DMS79 treated with DMSO at 0.1 percent for 48 hours (cell line): Measurements from ENCODE around the gene SEMA3D.

Experiments
- DNase-seq: peaks from one replicate; lab custom pipeline; 2025; lab: John Stamatoyannopoulos, UW

Gene SEMA3D

GRCh38 chr7:85078181-85078580 is 108.7 kb downstream of the SEMA3D start:
- no peak for DNase-seq

DNA sequence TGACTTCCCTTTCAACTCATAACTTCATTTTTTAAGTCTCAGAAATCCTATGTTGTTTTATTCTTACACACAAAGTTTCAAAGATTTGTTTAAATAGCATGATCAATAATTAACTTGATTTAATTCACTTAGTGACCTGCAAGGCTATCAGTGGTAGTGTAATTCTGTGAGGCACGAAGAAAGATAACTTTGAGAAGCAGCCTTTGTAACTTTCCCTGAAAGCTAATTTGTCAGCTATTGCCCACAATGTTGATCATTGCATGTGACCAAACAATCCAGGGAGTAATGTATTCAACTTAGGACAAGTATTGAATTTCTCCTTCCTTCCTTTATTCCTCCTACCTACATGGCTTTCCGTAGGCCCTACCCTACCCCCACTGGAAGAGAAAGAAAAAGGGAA is 111.0 kb downstream of the SEMA3D start:
- no peak for DNase-seq

DNA sequence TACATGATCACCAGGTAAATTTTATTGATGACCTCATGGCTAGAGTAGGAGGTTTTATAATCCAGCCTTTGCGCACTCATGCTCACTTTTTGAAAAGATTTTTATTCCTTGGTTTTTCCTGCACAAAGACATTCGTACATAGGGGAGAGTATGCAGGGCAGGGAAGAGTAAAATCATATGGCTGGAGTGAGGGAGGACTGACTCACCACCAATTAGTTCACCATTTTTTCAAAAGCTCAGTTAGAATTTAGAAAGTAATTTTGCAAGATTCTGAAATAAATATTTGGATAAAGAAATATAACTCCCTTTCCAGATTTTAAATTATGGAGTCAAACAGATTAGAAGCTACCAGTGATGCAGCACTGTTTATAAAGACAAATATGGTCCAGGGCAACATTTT is 111.9 kb downstream of the SEMA3D start:
- DNase-seq = no peak

- DNase-seq = no peak
These were observed 112.8 kb downstream of the SEMA3D start for GRCh38 chr7:85074016-85074415.

DNA sequence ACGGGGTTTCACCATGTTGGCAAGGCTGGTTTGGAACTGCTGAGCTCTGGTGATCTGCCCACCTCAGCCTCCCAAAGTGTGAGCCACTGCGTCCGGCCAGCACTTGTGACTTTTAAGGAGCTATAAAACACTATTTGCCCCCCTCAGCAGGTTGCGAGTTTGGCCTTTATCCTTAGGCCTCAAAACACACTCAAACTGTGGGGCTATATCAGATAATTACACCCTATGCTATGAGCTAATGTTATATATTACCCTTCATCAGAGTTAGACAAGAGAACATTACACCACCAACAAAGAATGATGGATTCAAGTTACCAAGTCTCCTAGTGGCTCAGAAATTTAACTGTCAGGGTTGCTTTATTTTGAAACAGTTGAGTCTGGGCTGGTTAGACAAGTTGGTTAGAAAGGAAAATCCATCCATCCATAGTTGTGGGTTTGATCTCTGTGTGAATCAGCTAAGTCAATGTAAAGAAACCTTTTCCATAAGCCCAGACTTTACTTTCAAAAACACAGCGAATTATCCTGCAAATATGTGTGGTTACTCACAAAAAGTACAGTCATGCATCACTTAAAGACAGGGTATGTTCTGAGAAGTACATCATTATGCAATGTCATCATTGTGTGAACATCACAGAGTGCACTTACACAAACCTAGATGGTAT is 115.8 kb downstream of the SEMA3D start:
- DNase-seq = no peak

DNA sequence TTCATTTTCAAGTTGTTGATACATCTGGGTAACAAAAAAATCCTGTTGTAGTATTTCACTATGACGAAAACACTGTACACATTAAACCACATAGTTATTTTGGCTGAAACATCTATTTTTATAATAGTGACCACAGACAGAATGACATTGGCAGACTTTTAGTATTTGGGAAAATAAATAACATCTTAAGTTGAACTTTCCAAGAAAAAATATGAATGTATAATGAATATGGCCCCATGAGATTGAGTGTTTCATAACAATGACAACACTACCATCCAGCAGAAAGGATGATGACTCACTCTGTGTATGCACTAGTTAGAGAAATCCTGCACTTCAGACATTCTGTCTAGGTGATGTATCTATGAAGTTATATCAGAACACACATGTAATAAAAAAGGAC is 118.1 kb downstream of the SEMA3D start:
- no peak for DNase-seq

DNA sequence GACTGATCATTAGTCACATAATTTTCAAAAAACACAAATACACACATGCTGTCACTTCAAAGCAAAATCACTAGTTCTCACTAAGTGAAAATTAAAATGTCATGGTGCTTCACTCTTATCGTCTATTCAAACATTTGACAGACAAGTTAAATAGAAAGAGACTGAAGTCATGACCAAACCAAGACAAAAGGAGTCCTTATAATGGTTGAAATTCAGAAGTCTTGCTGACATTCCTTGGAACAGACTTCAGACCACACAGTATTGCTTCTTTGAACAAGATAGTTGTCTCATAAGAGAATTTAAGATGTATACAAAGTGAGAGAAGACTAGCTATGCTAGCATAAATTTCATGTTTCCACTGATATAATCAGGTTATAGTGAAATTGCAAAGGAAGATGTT is 119.5 kb downstream of the SEMA3D start:
- DNase-seq = no peak

DNA sequence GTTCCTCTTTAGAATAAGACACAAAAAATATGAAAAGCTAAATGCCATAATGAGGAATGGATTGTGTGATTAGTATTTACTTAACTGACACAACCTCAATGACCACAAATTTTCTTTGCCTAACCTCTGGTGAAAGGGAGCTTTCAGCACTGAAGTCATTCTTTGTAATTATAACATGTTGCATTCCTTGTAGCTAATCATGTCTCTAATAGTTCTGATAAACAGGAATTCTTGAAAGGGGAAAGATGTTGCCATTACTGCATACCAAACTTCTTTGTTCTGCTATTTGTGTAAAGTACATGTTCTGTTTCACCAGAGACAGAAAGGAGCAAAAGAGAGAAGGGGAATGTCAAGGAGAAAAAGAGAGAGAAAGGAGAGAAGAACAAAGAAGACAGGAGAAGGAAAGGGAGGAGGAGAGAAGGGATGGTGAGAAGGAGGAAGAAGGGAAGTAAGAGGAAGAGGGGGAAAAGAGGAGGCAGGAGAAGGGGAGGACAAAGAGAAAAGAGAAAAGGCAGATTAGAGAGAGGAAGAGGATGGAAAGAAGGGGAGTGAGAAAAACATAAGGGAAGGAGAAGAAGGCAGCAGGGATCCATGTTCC is 120.9 kb downstream of the SEMA3D start:
- no peak for DNase-seq

DNA sequence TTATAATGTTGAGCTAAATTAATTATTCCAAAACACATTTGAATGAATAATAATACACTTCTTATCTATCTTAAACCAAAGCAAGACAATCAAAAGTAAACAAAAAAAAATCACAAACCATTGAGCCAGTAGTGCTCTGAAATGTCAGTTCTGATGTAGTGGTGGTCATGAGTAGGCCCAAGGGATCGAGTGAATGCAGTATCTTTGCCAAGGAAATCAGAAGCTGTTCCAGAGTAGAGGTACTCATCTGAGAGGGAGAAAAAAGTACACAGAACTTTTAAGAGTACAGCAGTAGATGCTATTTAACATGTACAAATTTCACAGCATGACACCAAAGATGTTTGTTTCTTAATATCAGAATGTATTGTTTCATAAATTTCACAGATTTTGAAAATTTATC is 121.5 kb downstream of the SEMA3D start:
- peak; percentile 45 for DNase-seq

- DNase-seq = no peak
These were observed 124.2 kb downstream of the SEMA3D start for GRCh38 chr7:85062651-85063050.

- no peak for DNase-seq
These were observed 125.4 kb downstream of the SEMA3D start for GRCh38 chr7:85061456-85061855.

DNA sequence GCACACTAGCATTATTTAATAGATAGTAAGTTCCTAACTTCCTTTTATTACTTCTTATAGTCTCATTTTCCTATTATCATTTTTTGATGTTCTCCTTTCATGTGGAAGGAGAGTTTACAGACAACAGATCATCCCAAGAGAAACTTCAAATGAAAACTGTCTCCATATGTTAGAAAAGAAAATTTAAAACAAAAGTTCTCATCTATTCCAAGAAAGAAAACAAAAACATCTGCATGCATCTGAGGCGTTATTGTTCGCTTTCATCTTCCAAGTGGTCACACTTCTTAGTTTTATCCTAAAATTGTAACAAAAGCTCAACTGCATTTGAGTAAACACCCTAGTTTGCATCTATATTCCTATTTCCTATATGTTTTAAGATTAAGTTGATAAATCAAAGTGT is 126.2 kb downstream of the SEMA3D start:
- no peak for DNase-seq

DNA sequence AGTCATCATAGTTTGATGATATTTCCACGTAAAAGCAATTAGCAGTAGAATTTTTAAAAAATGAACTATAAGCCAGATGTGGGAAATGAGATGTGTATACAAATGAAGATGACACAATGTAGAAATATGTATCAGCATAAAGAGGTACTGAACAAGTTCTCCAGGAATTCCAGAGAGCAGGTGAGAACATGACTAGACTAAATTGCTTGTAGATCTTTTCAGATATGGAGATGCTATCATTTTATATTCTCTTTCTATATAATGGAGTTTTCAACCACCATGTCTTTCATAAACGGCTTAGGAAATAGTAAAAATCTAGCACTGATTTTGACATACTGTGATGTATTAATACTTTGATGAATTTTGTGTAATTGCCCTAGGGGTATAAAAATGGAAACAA is 130.9 kb downstream of the SEMA3D start:
- DNase-seq = no peak

GRCh38 chr7:85055196-85055595 is 131.7 kb downstream of the SEMA3D start:
- no peak for DNase-seq

- DNase-seq = no peak
These were observed 132.6 kb downstream of the SEMA3D start for GRCh38 chr7:85054306-85054705.

DNA sequence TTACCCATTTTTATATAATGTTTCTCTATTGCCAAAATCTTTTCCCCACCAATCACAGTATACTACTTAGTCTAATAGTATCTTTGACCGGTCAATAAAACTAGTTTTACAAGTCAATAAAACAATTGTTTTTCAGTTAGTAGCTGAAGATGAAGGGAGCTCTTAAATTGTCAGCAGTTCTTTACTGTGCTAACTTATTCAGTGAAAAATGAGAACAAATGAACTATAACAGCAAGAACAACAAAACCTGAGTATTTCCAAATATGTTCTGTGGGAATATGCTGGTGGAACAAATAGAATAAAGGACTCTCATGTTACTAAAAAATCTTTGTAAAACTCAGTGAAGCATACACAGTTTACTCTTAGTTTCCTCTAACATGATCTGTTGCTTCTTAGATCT is 134.0 kb downstream of the SEMA3D start:
- DNase-seq = no peak

DNA sequence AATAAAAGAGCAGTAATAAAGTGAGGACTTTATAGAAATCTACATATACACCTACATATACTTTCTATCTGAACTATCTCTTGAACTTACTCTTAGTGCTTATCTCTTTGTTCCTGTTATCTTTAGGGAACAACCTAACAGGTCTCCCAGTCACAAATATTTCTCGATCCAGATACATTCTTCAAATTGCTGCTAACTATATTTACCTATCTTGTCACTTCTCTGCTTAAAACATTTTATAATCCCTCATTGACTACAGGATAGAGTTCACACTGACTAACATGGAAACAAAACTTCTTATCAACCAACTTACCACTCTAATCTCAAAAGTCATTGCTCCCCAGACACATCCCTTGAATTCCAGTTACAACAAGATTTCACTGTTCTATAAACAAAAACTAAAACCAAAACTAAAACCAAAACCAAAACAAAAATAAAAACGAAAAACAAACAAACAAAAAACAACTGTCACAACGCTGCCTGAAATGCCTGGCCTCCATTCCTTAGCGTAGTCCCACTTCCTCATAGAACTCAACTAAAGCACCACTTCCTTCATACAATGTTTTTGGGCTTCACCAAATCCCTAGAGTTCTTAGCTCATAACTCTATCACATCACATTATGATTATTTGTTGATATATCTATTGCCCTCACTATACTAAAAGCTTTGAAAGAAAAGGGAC is 134.7 kb downstream of the SEMA3D start:
- no peak for DNase-seq

GRCh38 chr7:85046534-85046933 is 140.3 kb downstream of the SEMA3D start:
- DNase-seq = no peak

DNA sequence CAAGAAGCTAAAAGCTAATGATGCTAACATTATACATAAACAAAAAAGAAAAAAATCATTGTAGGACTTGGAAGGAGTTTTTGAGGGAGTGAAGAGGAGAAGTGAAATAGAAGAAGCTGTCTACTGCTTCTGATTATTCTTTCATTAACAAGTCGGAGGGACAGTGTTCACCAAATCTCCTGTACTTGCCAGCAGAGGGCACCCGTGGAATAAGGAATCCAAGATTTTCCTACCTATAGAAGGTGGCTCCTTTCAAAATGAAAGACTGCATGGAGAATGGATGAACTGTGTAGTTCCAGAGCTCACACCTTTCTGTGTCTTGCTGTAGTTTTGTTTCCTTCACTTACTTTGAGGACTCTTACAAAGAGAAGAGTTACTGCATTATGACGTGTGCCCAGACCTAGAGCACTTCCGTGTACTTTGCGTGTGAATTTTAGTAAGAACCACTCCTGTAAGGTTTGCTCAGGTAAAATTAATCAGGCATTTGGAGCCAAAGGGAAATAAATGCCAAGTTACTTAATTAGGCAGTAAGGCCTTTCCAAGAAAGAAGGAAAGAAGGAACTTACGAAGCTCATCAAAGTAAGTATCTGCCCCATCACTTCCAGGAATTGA is 145.1 kb downstream of the SEMA3D start:
- peak; percentile 21 for DNase-seq

GRCh38 chr7:85039196-85039923 is 147.5 kb downstream of the SEMA3D start:
- DNase-seq = no peak

DNA sequence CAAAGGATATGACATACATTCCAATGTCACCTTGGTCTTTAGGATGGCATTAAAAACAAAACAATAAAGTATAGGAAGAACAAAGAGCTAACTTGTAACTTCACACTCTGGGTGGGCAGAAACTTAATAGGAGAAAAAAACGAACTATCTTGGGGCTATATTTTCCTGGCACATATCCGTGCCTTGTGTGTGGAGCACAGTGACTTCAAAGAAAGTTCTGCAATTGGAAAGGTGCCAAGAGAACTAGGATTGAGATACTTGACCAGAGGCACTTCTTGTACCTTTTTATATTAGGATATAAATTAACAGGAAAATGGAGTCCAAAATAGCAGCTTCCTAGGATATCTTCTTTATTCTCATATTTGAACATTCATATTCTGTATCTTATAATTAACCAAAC is 148.4 kb downstream of the SEMA3D start:
- no peak for DNase-seq

DNA sequence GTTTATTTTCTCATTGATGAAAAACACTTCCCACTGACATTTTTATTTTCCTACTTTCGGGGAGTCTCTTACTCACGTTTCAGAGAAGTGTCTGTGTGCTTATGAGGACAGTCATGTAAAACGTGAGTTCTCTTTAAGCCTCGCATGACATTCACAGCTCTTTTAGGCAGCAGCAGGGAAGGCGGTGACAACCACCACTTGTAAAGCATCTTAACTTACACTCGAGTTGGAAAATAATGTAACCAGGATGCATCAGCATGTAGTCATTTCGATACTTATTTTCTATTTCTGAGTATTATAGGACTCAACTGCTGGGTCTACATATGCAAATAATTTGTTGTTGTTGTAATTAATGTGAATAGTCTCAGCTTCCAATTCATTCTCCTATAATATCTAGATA is 153.6 kb downstream of the SEMA3D start:
- DNase-seq = no peak

GRCh38 chr7:85031475-85031874 is 155.4 kb downstream of the SEMA3D start:
- no peak for DNase-seq
